Measurements from ENCODE around the gene ZNF292. TPM values are rescaled to one million over a fixed set of nuclear protein-coding genes. Genes with fewer than 3 reads are reported as not detected.
"Not testable (repeated sequence)": the region's sequence is repeated elsewhere in the genome, so short reads cannot be mapped to it uniquely, and the experiment has no call there.

The ZNF292 gene
- total RNA-seq, 1 donor from 2014 or later, result 89.9 TPM

GRCh38 chr6:87225937-87226336 lies 70.6 kb downstream of the ZNF292 start:
- DNase-seq, result no peak
- H3K27me3 Mint-ChIP-seq (ENCODE audit: unreplicated experiment), result no peaks in the 10 kb centered on the region
- no peak overlapping the region for H3K4me3 Mint-ChIP-seq (ENCODE audit: unreplicated experiment)
- peaks cover 8% of the 10 kb centered on the region for H3K36me3 Mint-ChIP-seq (ENCODE audit: unreplicated experiment)
- no peak for TF ChIP-seq CTCF (IDR thresholded peaks at IDR 0.05; ENCODE audit: partially characterized antibody, unreplicated experiment)
- no peak overlapping the region for H3K27ac Mint-ChIP-seq (ENCODE audit: unreplicated experiment)
- no peaks in the 10 kb centered on the region for H3K4me1 Mint-ChIP-seq (ENCODE audit: low read depth, unreplicated experiment)
- H3K9me3 Mint-ChIP-seq (ENCODE audit: unreplicated experiment), result peaks cover 5% of the 10 kb centered on the region

GRCh38 chr6:87230801-87231200 lies 75.4 kb downstream of the ZNF292 start:
- no peak for TF ChIP-seq CTCF (IDR thresholded peaks at IDR 0.05; ENCODE audit: partially characterized antibody, unreplicated experiment)
- Mint-ChIP-seq H3K27ac (ENCODE audit: unreplicated experiment) (no peak overlapping the region), H3K36me3 (ENCODE audit: unreplicated experiment) (no peaks in the 10 kb centered on the region), H3K9me3 (ENCODE audit: unreplicated experiment) (peaks cover 2% of the 10 kb centered on the region), H3K4me3 (ENCODE audit: unreplicated experiment) (no peak overlapping the region), H3K27me3 (ENCODE audit: unreplicated experiment) (no peaks in the 10 kb centered on the region), H3K4me1 (ENCODE audit: low read depth, unreplicated experiment) (peaks cover 2% of the 10 kb centered on the region)
- no peak for DNase-seq

DNA sequence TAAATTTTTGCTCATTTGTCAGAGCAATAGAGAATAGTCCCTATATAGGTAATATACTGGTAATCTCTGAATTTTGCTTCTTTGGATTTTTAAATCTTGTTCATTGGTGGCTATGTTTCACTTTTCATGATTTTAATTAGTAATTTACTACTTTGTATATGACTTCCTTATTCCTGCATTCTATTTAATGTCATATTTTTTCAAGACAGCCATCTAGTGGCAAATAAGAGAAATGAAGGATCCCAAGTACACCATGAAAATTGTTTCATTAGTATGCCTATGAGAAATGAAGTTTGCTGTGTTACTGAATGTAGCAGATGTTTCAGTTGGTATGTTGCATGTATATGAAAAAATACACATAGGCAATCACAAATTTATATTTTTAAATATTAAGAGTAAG lies 82.4 kb downstream of the ZNF292 start:
- peak overlapping the region; percentile 84 for H3K27ac Mint-ChIP-seq (ENCODE audit: unreplicated experiment)
- TF ChIP-seq CTCF (IDR thresholded peaks at IDR 0.05; ENCODE audit: partially characterized antibody, unreplicated experiment), result peak; percentile 77
- peaks cover 3% of the 10 kb centered on the region for H3K27me3 Mint-ChIP-seq (ENCODE audit: unreplicated experiment)
- no peak for DNase-seq
- no peaks in the 10 kb centered on the region for H3K36me3 Mint-ChIP-seq (ENCODE audit: unreplicated experiment)
- peaks cover 9% of the 10 kb centered on the region for H3K9me3 Mint-ChIP-seq (ENCODE audit: unreplicated experiment)
- no peak overlapping the region for H3K4me3 Mint-ChIP-seq (ENCODE audit: unreplicated experiment)
- H3K4me1 Mint-ChIP-seq (ENCODE audit: low read depth, unreplicated experiment), result peaks cover 12% of the 10 kb centered on the region

GRCh38 chr6:87239098-87239635 lies 83.8 kb downstream of the ZNF292 start:
- H3K9me3 Mint-ChIP-seq (ENCODE audit: unreplicated experiment); H3K36me3 Mint-ChIP-seq (ENCODE audit: unreplicated experiment); H3K27me3 Mint-ChIP-seq (ENCODE audit: unreplicated experiment); H3K4me3 Mint-ChIP-seq (ENCODE audit: unreplicated experiment): not testable (repeated sequence)
- peak; percentile 24 for DNase-seq
- Mint-ChIP-seq H3K27ac (ENCODE audit: unreplicated experiment) (peak overlapping the region; percentile 78), H3K4me1 (ENCODE audit: low read depth, unreplicated experiment) (peaks cover 24% of the 10 kb centered on the region)

- DNase-seq, result no peak
- H3K4me1 Mint-ChIP-seq (ENCODE audit: low read depth, unreplicated experiment), result peaks cover 23% of the 10 kb centered on the region
These were observed 85.9 kb downstream of the ZNF292 start for GRCh38 chr6:87241304-87241703.

More at GRCh38 chr6:87241304-87241703, 85.9 kb downstream of the ZNF292 start:
- Mint-ChIP-seq H3K27ac (ENCODE audit: unreplicated experiment) (no peak overlapping the region), H3K4me3 (ENCODE audit: unreplicated experiment) (no peak overlapping the region), H3K9me3 (ENCODE audit: unreplicated experiment) (peaks cover 9% of the 10 kb centered on the region), H3K36me3 (ENCODE audit: unreplicated experiment) (no peaks in the 10 kb centered on the region), H3K27me3 (ENCODE audit: unreplicated experiment) (peaks cover 3% of the 10 kb centered on the region)
- TF ChIP-seq CTCF (IDR thresholded peaks at IDR 0.05; ENCODE audit: partially characterized antibody, unreplicated experiment), result no peak

Data from glutamatergic neuron (in vitro differentiated cells).